GM10248 (cell line): Measurements from ENCODE around the gene HDAC5.
"Not testable (repeated sequence)": the region's sequence is repeated elsewhere in the genome, so short reads cannot be mapped to it uniquely, and the experiment has no call there.

Experiments
- CTCF ChIA-PET: fragments of 300-600 bp; sonication (Branson Sonifier 250); formaldehyde crosslinking; extraction: SDS; loops from one replicate; lab custom pipeline; 2021; ENCODE audit warnings: antibody characterized with exemption; lab: Yijun Ruan, JAX
- POLR2A ChIA-PET: fragments of 350-650 bp; sonication (Branson Sonifier 250); formaldehyde crosslinking; extraction: SDS; loops from one replicate; lab custom pipeline; 2020; ENCODE audit warnings: antibody characterized with exemption; lab: Yijun Ruan, JAX
- DNase-seq: peaks from one replicate; pipeline ENCODE4 v3.0.0; 2012; ENCODE audit errors: extremely low spot score
- TF ChIP-seq, protein P1 (sequence below): IDR thresholded peaks from 2 replicates; pipeline ENCODE4 v1.5.1; 2012; ENCODE audit warnings: mild to moderate bottlenecking, low read depth; ENCODE audit errors: extremely low read depth, missing control alignments, control extremely low read depth

The HDAC5 gene

DNA sequence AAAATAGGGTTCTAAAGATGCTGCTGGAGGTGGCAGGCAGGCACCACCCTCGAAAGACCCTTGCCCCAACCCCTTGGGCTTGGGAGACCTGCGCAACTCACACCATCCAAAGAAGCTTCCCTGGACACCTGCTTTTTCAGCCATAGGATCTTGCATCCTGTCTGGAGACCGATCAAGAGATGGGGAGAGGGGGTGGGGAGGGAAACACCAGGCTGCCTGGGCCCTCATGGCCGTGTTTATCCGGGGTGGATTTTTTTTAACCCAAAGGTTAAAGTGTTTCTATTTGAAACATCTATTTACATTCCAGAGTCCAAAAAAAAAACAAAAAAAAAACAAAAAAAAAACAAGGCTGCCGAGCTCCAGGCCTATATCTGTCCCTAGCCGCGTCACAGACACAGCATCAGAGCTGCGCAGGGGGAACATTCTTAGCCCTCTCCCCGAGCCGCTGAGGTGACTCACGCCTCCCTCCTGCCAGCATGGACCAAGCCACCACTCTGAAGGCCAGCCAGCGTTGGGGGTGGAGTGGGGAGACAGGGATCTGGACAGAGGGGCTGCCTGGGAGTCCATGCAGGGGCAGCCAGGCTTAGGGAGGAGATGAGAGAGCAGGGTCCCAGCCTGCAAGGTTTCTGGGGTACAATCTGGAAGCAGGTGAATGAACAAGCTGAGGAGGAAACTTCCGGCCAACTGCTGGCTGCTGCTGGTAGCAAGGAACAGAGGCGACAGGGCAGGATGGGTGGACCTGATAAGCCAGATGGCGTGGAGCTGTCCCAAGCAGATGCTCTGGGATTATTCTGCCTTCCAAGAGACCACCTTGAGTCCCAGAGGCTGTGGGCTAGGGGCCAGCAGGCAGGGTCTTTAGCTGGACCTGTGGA is 14.8 kb downstream of the HDAC5 start:
- CTCF ChIA-PET, result interaction anchor here (2.2 to 3.8 kb wide), 3 partner anchors 8 to 25 kb away, joined by 7 to 27 read pairs (median 7); partner anchors contain the start of gene HDAC5
- POLR2A ChIA-PET, result no interaction called here

DNA sequence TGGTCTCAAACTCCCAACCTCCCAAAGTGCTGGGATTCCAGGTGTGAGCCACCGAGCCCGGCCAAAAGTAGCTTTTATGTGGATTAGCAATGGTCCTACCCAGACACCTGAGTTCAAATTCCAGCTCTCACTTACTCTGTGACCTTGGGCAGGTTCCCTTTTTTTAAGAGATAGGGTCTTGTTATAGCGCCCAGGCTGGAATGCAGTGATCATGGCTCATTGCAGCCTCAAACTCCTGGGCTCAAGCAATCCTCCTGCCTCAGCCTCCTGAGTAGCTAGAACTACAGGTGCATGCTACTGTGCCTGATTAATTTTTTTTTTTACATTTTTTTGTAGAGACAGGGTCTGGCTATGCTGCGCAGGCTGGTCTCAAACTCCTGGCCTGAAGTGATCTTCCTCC is 16.6 kb downstream of the HDAC5 start:
- TF ChIP-seq, protein P1, sequence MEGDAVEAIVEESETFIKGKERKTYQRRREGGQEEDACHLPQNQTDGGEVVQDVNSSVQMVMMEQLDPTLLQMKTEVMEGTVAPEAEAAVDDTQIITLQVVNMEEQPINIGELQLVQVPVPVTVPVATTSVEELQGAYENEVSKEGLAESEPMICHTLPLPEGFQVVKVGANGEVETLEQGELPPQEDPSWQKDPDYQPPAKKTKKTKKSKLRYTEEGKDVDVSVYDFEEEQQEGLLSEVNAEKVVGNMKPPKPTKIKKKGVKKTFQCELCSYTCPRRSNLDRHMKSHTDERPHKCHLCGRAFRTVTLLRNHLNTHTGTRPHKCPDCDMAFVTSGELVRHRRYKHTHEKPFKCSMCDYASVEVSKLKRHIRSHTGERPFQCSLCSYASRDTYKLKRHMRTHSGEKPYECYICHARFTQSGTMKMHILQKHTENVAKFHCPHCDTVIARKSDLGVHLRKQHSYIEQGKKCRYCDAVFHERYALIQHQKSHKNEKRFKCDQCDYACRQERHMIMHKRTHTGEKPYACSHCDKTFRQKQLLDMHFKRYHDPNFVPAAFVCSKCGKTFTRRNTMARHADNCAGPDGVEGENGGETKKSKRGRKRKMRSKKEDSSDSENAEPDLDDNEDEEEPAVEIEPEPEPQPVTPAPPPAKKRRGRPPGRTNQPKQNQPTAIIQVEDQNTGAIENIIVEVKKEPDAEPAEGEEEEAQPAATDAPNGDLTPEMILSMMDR, result no peak
- DNase-seq, result no peak
- ChIA-PET CTCF (interaction anchor here (0.8 to 3.8 kb wide), 4 partner anchors 8 to 13 kb away, joined by 3 to 27 read pairs (median 4); no protein-coding TSS in a partner anchor), POLR2A (no interaction called here)

More for the DNA sequence above, 14.8 kb downstream of the HDAC5 start:
- TF ChIP-seq, protein P1, result no peak
- DNase-seq, result no peak

DNA sequence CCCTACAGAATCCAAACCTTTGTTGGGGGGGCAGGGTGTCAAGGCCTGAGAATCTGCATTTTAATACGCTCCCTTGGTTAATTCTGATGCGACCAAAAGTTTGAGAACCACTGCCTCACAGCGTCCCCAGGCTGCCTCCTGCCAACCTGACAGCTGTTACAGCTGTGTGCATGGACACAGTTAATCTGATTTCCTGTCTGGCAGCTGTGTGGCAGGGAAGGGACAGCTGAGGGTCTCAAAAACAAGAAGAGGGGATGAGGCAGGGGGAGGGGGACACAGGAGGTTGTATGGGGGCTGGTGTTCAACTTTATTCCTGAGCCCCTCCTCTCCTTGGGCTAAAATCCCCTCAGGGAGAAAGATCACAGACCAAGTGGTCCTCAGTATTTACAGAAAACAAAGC is 17.5 kb downstream of the HDAC5 start:
- ChIA-PET CTCF (interaction anchor here (1.2 to 3.8 kb wide), 3 partner anchors 9 to 17 kb away, joined by 4 to 27 read pairs (median 5); partner anchors contain the start of gene HDAC5), POLR2A (no interaction called here)
- TF ChIP-seq, protein P1, result no peak
- DNase-seq, result no peak

DNA sequence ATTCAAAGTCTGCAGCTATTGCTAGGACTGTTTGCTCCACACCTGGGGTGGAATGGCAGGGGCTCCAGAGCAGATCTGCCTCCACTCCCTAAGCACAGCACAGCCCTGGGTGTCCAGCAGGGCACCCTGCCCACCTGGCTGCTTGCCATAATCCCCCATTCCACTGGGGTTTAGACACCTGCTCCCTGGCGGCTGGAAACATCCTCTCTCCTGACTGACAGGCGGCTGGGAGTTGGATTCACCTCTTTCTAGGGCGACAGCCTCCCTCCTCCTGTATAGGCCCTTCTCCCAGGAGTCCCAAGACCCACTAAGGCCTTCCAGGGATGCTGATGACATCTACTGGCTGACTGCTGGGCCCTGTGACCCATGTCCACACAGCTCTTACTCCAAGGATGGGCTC is 18.0 kb downstream of the HDAC5 start:
- ChIA-PET CTCF (interaction anchor here (1.2 to 3.8 kb wide), 2 partner anchors 11 to 18 kb away, joined by 5 to 27 read pairs; partner anchors contain the start of gene HDAC5), POLR2A (no interaction called here)
- TF ChIP-seq, protein P1, result no peak
- DNase-seq, result no peak

DNA sequence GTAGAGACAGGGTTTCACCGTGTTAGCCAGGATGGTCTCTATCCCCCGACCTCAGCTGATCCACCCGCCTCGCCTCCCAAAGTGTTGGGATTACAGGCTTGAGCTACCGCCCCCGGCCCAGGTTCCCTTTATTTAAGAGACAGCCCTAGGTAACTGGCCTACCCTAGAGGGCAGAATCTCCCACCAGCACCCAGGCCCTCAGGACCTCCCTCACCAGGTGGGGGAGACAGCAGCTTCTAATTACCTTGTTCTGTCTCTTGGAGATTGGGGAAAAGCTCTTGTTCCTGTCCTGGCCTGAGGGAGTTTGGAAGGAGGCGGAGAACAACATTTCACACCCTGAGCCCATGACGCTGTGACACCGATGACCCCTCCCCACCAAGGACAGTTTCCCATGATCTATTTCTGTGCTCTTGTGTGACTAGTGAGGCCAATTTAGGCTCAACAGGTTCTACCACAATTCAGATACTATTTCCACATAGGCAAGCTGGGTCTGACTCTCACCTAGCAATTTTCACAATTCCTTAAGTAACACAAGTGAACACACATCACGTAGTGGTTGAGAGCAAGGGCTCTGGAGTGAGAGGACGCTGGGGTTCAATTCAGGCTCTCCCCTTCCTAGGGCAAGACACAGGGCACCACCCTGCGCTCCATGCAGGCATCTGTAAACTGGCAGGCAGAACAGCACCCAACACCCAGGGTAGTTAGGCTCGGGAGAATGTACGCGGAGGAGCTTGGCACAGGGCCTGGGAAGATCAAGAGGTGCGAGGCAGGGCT is 20.4 kb downstream of the HDAC5 start:
- no peak for DNase-seq
- CTCF ChIA-PET, result interaction anchor here (1.4 to 4.4 kb wide), 2 partner anchors 9 to 13 kb away, joined by 5 to 37 read pairs; no protein-coding TSS in a partner anchor
- TF ChIP-seq, protein P1, result no peak
- POLR2A ChIA-PET, result interaction anchor here (0.5 kb wide), 1 partner anchor 115 kb away, joined by 3 read pairs; no protein-coding TSS in a partner anchor

DNA sequence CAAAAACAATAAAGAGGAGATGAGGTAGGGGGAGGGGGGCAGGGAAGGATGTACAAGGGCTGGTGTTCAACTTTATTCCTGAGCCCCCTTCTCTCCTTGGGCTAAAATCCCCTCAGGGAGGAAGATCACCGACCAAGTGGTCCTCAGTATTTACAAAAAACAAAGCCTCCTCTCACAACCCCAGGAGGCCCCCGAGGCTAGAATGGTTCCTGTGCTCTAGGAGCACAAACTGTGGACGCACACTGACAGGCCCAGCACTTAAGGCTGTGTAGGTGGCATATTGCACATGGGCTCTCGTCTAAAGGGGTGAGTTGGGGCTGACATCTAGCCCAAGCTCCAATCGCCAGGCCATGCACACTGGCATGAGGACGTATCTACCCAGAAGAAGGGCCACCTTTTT is 21.6 kb downstream of the HDAC5 start:
- POLR2A ChIA-PET, result interaction anchor here (0.7 kb wide), 1 partner anchor 60 kb away, joined by 3 read pairs; no protein-coding TSS in a partner anchor
- not testable (repeated sequence) for DNase-seq
- CTCF ChIA-PET, result interaction anchor here (1.4 to 4.4 kb wide), 3 partner anchors 10 to 290 kb away, joined by 3 to 37 read pairs (median 5); no protein-coding TSS in a partner anchor
